HL-60 (cell line): ENCODE measurements around the gene MARCHF5.

Experiments used
- CTCF ChIP-seq: IDR thresholded peaks from one replicate; pipeline ENCODE4 v1.5.1; 2011; ENCODE audit warnings: low read length, control low read depth, inconsistent platforms; ENCODE audit not compliant: insufficient read depth
- GABPA ChIP-seq: IDR thresholded peaks from 2 replicates; pipeline ENCODE4 v1.6.1; 2012; ENCODE audit warnings: low read depth
- POLR2AphosphoS5 ChIP-seq: IDR thresholded peaks from 2 replicates; pipeline ENCODE4 v1.6.1; 2012; ENCODE audit warnings: low read depth
- SPI1 ChIP-seq: IDR thresholded peaks from 2 replicates; pipeline ENCODE4 v1.6.1; 2012; ENCODE audit warnings: low read depth, mild to moderate bottlenecking, borderline replicate concordance
- TF ChIP-seq, protein P1 (sequence below): IDR thresholded peaks from 2 replicates; pipeline ENCODE4 v1.6.1; 2012; ENCODE audit warnings: low read depth; ENCODE audit not compliant: insufficient replicate concordance

- TF ChIP-seq CTCF (no peak), SPI1 (no peak), POLR2AphosphoS5 (no peak), GABPA (no peak)
- TF ChIP-seq, protein P1, sequence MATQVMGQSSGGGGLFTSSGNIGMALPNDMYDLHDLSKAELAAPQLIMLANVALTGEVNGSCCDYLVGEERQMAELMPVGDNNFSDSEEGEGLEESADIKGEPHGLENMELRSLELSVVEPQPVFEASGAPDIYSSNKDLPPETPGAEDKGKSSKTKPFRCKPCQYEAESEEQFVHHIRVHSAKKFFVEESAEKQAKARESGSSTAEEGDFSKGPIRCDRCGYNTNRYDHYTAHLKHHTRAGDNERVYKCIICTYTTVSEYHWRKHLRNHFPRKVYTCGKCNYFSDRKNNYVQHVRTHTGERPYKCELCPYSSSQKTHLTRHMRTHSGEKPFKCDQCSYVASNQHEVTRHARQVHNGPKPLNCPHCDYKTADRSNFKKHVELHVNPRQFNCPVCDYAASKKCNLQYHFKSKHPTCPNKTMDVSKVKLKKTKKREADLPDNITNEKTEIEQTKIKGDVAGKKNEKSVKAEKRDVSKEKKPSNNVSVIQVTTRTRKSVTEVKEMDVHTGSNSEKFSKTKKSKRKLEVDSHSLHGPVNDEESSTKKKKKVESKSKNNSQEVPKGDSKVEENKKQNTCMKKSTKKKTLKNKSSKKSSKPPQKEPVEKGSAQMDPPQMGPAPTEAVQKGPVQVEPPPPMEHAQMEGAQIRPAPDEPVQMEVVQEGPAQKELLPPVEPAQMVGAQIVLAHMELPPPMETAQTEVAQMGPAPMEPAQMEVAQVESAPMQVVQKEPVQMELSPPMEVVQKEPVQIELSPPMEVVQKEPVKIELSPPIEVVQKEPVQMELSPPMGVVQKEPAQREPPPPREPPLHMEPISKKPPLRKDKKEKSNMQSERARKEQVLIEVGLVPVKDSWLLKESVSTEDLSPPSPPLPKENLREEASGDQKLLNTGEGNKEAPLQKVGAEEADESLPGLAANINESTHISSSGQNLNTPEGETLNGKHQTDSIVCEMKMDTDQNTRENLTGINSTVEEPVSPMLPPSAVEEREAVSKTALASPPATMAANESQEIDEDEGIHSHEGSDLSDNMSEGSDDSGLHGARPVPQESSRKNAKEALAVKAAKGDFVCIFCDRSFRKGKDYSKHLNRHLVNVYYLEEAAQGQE = no peak
Measured at GRCh38 chr10:92384741-92385140, 93.8 kb downstream of the MARCHF5 start.
